Trophoblast cell (in vitro differentiated cells and primary cell): ENCODE measurements around the gene REEP5.
"Not testable (repeated sequence)": the region's sequence is repeated elsewhere in the genome, so short reads cannot be mapped to it uniquely, and the experiment has no call there.

Source experiments
- DNase-seq, 2 donors: peaks; one replicate each; pipeline ENCODE4 v3.0.0-alpha.2; 2016
- H2AFZ ChIP-seq: 2 replicates; pipeline ENCODE4 v1.6.1; 2013; ENCODE audit warnings: low read length, moderate library complexity, mild to moderate bottlenecking; ENCODE audit not compliant: insufficient read depth, poor library complexity
- H2AK5ac ChIP-seq: 2 replicates; pipeline ENCODE4 v1.6.1; 2013; ENCODE audit warnings: mild to moderate bottlenecking, low read length
- H2BK120ac ChIP-seq: 2 replicates; pipeline ENCODE4 v1.6.1; 2013; ENCODE audit warnings: low read length, mild to moderate bottlenecking, moderate library complexity; ENCODE audit not compliant: insufficient read depth, poor library complexity
- H2BK12ac ChIP-seq: 2 replicates; pipeline ENCODE4 v1.6.1; 2013; ENCODE audit warnings: mild to moderate bottlenecking, low read length, moderate library complexity
- H2BK5ac ChIP-seq: 2 replicates; pipeline ENCODE4 v1.6.1; 2013; ENCODE audit warnings: low read length, low read depth, moderate library complexity, mild to moderate bottlenecking; ENCODE audit not compliant: poor library complexity
- H3K14ac ChIP-seq: 2 replicates; pipeline ENCODE4 v1.6.1; 2013; ENCODE audit warnings: mild to moderate bottlenecking, low read length
- H3K18ac ChIP-seq: 2 replicates; pipeline ENCODE4 v1.6.1; 2013; ENCODE audit warnings: mild to moderate bottlenecking, low read length
- H3K23ac ChIP-seq: 2 replicates; pipeline ENCODE4 v1.6.1; 2013; ENCODE audit warnings: low read length
- H3K27ac ChIP-seq: 2 replicates; pipeline ENCODE4 v1.5.1; 2013; ENCODE audit warnings: low read depth, mild to moderate bottlenecking, inconsistent platforms, low read length, moderate library complexity
- H3K27me3 ChIP-seq: 2 replicates; pipeline ENCODE4 v1.6.1; 2013; ENCODE audit warnings: inconsistent platforms, mild to moderate bottlenecking, low read length, moderate library complexity; ENCODE audit not compliant: insufficient read depth
- H3K36me3 ChIP-seq, 2 experiments: 1 replicate in 1 of 2; 2 replicates in 1 of 2; pipeline ENCODE4 v1.6.1; 2013; ENCODE audit warnings: low read length in 2 of 2, mild to moderate bottlenecking in 2 of 2, moderate library complexity in 1 of 2; ENCODE audit not compliant: insufficient read depth in 2 of 2, control insufficient read depth in 1 of 2
- H3K4ac ChIP-seq: 2 replicates; pipeline ENCODE4 v1.6.1; 2013; ENCODE audit warnings: low read depth, mild to moderate bottlenecking, low read length, moderate library complexity
- H3K4me1 ChIP-seq, 2 experiments: 1 replicate in 1 of 2; 2 replicates in 1 of 2; pipeline ENCODE4 v1.6.1; 2013; ENCODE audit warnings: low read length in 2 of 2, mild to moderate bottlenecking in 2 of 2, moderate library complexity in 1 of 2; ENCODE audit not compliant: insufficient read depth in 2 of 2, control insufficient read depth in 1 of 2
- H3K4me2 ChIP-seq: 2 replicates; pipeline ENCODE4 v1.6.1; 2013; ENCODE audit warnings: inconsistent platforms, mild to moderate bottlenecking, low read length, moderate library complexity
- H3K4me3 ChIP-seq: 2 replicates; pipeline ENCODE4 v1.5.1; 2013; ENCODE audit warnings: mild to moderate bottlenecking, low read depth, low read length, inconsistent platforms
- H3K79me1 ChIP-seq: one replicate; pipeline ENCODE4 v1.6.1; 2013; ENCODE audit warnings: low read length
- H3K79me2 ChIP-seq: 2 replicates; pipeline ENCODE4 v1.6.1; 2013; ENCODE audit warnings: low read length, mild to moderate bottlenecking; ENCODE audit not compliant: control insufficient read depth, insufficient read depth, poor library complexity
- H3K9ac ChIP-seq: 2 replicates; pipeline ENCODE4 v1.6.1; 2013; ENCODE audit warnings: mild to moderate bottlenecking, low read length
- H3K9me3 ChIP-seq: 2 replicates; pipeline ENCODE4 v1.6.1; 2013; ENCODE audit warnings: low read depth, mild to moderate bottlenecking, control low read depth, inconsistent platforms, low read length; ENCODE audit not compliant: insufficient read depth
- H4K12ac ChIP-seq: 2 replicates; pipeline ENCODE4 v1.6.1; 2013; ENCODE audit warnings: low read depth, mild to moderate bottlenecking, low read length, moderate library complexity
- H4K8ac ChIP-seq: 2 replicates; pipeline ENCODE4 v1.6.1; 2013; ENCODE audit warnings: low read depth, mild to moderate bottlenecking, low read length, moderate library complexity
- H4K91ac ChIP-seq: one replicate; pipeline ENCODE4 v1.6.1; 2013; ENCODE audit warnings: low read depth, mild to moderate bottlenecking, low read length, moderate library complexity
- WGBS: extraction: QIAGEN DNeasy Blood & Tissue Kit; methylation state at CpG from one replicate; pipeline ENCODE4 v1.1.7; 2013; ENCODE audit warnings: missing lambda C conversion rate; ENCODE audit not compliant: insufficient read length, insufficient coverage; ENCODE audit errors: extremely low coverage; 5-methylcytosine and 5-hydroxymethylcytosine counted together

Gene REEP5

DNA sequence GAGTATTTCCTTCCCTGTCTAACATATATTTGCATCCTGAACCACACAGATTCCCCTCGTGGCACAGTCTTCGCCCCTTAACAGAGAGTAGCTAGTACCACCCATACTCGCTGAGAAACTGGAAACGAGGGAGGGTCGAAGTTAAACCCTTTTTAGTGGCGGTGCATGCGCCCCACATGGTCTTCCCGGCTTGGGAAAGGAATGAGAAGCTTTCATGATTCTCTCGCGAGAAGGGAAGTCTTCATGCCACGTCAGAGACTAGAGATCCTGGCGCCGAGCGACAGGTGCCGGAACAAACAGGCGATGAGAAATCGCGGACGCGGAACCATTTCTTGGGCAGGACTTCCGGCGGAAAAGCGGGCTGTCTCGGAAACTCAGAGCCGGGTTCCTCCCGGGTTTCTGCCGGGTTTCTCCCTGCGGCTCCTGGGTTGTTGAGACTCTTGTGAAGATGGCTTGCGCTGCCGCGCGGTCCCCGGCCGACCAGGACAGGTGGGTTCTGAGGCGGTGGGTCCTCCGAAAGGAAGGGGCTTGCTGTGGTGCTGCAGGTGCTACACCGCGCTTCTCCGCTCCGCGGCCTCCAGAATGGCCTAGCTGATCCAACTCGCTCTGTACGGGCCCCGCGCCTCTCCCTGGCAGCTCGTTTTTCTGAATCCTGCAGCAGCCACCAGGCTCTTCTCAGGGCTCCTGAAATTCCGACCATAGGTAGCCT lies 60.9 kb downstream of the REEP5 start, which contains the start of gene SRP19:
SRP19 (plus strand) TSS at position 359 of the 709 bp plus-strand sequence; CDS start at position 449, 90 bp downstream.
- peak within 1 kb of the TSS; percentile 86 for H4K91ac ChIP-seq
- peak within 1 kb of the TSS; percentile 71 for H3K27ac ChIP-seq
- peak within 1 kb of the TSS; percentile 98 for H4K12ac ChIP-seq
- peak within 1 kb of the TSS; percentile 94 for H2AFZ ChIP-seq
- peak within 1 kb of the TSS; percentile 84 for H3K9ac ChIP-seq
- peak within 1 kb of the TSS; percentile 74 for H2BK5ac ChIP-seq
- peaks cover 6% of the 10 kb centered on the region in 2 experiments for H3K4me1 ChIP-seq
- H3K18ac ChIP-seq = peak within 1 kb of the TSS; percentile 93
- H4K8ac ChIP-seq = peak within 1 kb of the TSS; percentile 97
- peak within 1 kb of the TSS; percentile 93 for H2AK5ac ChIP-seq
- H2BK120ac ChIP-seq = peak within 1 kb of the TSS; percentile 82
- WGBS = no CpG with 5 or more reads among the region's 47 CpGs
- no peaks in the 10 kb centered on the region for H3K27me3 ChIP-seq
- peak within 1 kb of the TSS; percentile 77 for H3K4me2 ChIP-seq
- peaks cover 6% of the 10 kb centered on the region for H3K79me1 ChIP-seq
- H3K4ac ChIP-seq = peak within 1 kb of the TSS; percentile 99
- no peaks in the 10 kb centered on the region for H3K9me3 ChIP-seq
- peak; percentile 96 to 99 for DNase-seq
- H3K4me3 ChIP-seq = peak within 1 kb of the TSS; percentile 90
- H2BK12ac ChIP-seq = no peak within 1 kb of the TSS
- peak within 1 kb of the TSS; percentile 99 for H3K14ac ChIP-seq
- peaks cover 11% of the 10 kb centered on the region for H3K79me2 ChIP-seq
- no peak within 1 kb of the TSS for H3K23ac ChIP-seq
- H3K36me3 ChIP-seq = peaks cover 14 to 15% of the 10 kb centered on the region in 2 experiments

DNA sequence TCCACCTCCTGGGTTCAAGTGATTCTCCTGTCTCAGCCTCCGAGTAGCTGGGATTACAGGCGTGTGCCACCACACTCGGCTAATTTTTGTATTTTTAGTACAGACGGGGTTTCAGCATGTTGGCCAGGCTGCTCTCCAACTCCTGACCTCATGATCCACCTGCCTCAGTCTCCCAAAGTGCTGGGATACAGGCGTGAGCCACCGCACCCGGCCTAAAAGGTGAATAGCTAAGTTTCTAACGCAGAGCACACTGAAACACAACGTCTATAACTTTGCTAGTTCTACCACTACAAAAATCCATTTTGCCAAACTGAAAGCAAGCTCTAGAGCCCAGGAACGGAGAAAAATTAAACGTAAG lies 61.5 kb downstream of the REEP5 start:
- H3K36me3 ChIP-seq = peaks cover 10 to 12% of the 10 kb centered on the region in 2 experiments

DNA sequence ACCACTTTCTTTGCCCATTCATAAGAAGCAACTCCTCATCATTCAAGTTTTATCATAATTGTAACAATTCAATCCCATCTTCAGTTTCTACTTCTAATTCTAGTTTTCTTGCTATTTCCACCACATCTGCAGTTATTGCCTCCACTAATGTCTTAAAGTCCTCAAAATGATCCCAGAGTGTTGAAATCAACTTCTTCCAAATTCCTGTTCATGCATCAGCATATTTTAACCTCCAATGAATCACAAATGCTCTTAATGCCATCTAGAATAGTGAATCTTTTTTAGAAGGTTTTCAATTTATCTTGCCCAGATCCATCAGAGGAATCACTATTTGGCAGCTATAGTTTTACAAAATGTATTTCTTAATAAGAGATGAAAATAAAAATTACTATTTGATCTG lies 64.2 kb downstream of the REEP5 start:
- no peak overlapping the region for H3K4me3 ChIP-seq
- H4K8ac ChIP-seq = no peak overlapping the region
- no peak overlapping the region for H3K14ac ChIP-seq
- H4K91ac ChIP-seq = no peak overlapping the region
- peaks cover 6% of the 10 kb centered on the region for H3K79me1 ChIP-seq
- H2BK12ac ChIP-seq = no peak overlapping the region
- no peak overlapping the region for H2BK5ac ChIP-seq
- no peak overlapping the region for H3K4ac ChIP-seq
- no peak overlapping the region for H3K18ac ChIP-seq
- no peaks in the 10 kb centered on the region for H3K9me3 ChIP-seq
- no peak overlapping the region for H2AK5ac ChIP-seq
- H2AFZ ChIP-seq = no peak overlapping the region
- peaks cover 6% of the 10 kb centered on the region in 2 experiments for H3K4me1 ChIP-seq
- H3K27ac ChIP-seq = no peak overlapping the region
- H3K23ac ChIP-seq = no peak overlapping the region
- H3K36me3 ChIP-seq = peaks cover 2 to 3% of the 10 kb centered on the region in 2 experiments
- no peak overlapping the region for H3K9ac ChIP-seq
- no peak overlapping the region for H2BK120ac ChIP-seq
- DNase-seq = no peak
- H4K12ac ChIP-seq = no peak overlapping the region
- no peak overlapping the region for H3K4me2 ChIP-seq
- H3K79me2 ChIP-seq = peaks cover 11% of the 10 kb centered on the region
- no peaks in the 10 kb centered on the region for H3K27me3 ChIP-seq

More for the DNA sequence above, 61.5 kb downstream of the REEP5 start:
- H3K27me3 ChIP-seq, H3K79me1 ChIP-seq, H3K4ac ChIP-seq, H3K18ac ChIP-seq, H2AK5ac ChIP-seq, H3K9me3 ChIP-seq, H3K4me3 ChIP-seq, H2BK12ac ChIP-seq, H3K23ac ChIP-seq, DNase-seq, H3K4me1 ChIP-seq, H2BK120ac ChIP-seq, H2BK5ac ChIP-seq: not testable (repeated sequence)
- H2AFZ ChIP-seq = peak overlapping the region; percentile 94
- WGBS = no CpG with 5 or more reads among the region's 11 CpGs
- H3K14ac ChIP-seq = peak overlapping the region; percentile 72
- peak overlapping the region; percentile 29 for H3K27ac ChIP-seq
- peak overlapping the region; percentile 89 for H4K12ac ChIP-seq
- H3K4me2 ChIP-seq = peak overlapping the region; percentile 77
- peak overlapping the region; percentile 96 for H4K8ac ChIP-seq
- peak overlapping the region; percentile 24 for H3K9ac ChIP-seq
- peak overlapping the region; percentile 28 for H4K91ac ChIP-seq
- peaks cover 11% of the 10 kb centered on the region for H3K79me2 ChIP-seq

DNA sequence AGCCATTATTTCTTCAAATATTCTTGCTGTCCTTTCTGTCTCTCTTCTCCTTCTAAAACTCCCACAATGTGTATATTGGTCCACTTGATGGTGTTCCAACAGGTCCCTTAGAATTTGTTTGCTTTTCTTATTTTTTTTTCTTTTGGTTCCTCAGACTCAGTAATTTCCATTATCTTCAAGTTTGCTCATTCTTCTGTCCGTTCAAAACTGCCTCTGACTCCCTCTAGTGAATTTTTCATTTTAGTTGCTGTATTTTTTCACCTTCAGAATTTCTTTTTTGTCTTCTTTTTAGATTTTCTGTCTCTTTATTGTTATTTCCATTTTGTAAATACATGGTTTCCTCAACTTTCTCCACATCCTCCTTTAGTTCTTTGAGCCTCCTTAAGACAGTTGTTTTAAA lies 67.4 kb downstream of the REEP5 start:
- no peak overlapping the region for H3K4me3 ChIP-seq
- DNase-seq = no peak
- no peak overlapping the region for H4K12ac ChIP-seq
- no peaks in the 10 kb centered on the region for H3K4me1 ChIP-seq
- H2BK12ac ChIP-seq = no peak overlapping the region
- H4K8ac ChIP-seq = no peak overlapping the region
- H3K9ac ChIP-seq = no peak overlapping the region
- no peaks in the 10 kb centered on the region for H3K79me2 ChIP-seq
- H3K14ac ChIP-seq = no peak overlapping the region
- no peaks in the 10 kb centered on the region for H3K36me3 ChIP-seq
- no peak overlapping the region for H2AFZ ChIP-seq
- no peak overlapping the region for H2AK5ac ChIP-seq
- H3K18ac ChIP-seq = no peak overlapping the region
- H3K9me3 ChIP-seq = no peaks in the 10 kb centered on the region
- H3K4ac ChIP-seq = no peak overlapping the region
- no peaks in the 10 kb centered on the region for H3K79me1 ChIP-seq
- no peak overlapping the region for H3K23ac ChIP-seq
- H2BK5ac ChIP-seq = no peak overlapping the region
- no peak overlapping the region for H2BK120ac ChIP-seq
- H3K27me3 ChIP-seq = no peaks in the 10 kb centered on the region
- H3K4me2 ChIP-seq = no peak overlapping the region
- no peak overlapping the region for H4K91ac ChIP-seq
- WGBS = no CpG with 5 or more reads among the region's 1 CpG
- no peak overlapping the region for H3K27ac ChIP-seq
